ENCODE results near the gene OR52K1.
"Not testable (repeated sequence)": the region's sequence is repeated elsewhere in the genome, so short reads cannot be mapped to it uniquely, and the experiment has no call there.

Gene OR52K1

DNA sequence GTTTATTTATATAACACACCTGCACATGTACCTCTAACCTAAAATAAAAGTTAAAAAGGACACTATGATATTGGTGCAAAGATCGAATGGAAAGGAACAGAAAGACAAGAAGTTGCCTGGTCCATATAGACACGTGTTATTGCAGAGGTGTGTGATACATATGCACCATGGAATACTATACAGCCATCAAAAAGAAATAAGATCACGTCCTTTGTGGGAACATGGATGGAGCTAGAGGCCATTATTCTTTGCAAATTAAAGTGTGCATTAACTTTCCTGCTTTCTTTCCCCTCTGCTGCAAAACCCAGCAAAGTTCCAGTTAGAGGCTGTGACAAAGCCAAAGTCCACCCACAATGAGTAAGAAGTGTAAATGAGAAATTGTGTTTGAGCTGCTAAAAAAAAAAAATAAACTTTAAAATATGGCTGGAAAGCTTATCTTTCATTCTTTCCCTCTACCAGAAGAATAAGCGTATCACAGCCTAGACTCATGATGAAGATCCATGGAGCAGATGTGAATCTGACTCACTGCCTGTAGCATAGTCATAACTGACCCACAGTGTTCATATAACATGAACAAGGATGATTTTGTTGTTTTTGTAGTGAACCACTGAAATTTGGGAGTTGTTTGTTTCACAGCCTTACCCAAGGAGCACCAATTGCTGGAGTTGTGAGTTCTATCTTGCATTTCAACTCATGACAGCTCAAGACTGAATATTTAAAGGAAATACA, 9.6 kb downstream of the OR52K1 start:
- no peak for DNase-seq

DNA sequence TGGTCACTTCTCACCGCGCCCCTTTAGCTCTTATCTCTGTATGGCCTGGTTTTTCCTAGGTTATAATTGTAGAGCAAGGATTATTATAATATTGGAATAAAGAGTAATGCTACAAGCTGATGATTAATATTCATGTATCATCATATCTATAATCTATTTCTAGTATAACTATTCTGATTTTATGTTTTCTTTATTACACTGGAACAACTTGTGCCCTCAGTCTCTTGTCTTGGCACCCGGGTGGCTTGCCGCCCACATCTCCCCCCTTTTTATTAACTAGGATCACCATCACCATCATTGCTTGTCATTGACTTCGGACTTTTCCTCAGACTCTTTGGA, 11.0 kb downstream of the OR52K1 start:
- DNase-seq, result no peak

DNA sequence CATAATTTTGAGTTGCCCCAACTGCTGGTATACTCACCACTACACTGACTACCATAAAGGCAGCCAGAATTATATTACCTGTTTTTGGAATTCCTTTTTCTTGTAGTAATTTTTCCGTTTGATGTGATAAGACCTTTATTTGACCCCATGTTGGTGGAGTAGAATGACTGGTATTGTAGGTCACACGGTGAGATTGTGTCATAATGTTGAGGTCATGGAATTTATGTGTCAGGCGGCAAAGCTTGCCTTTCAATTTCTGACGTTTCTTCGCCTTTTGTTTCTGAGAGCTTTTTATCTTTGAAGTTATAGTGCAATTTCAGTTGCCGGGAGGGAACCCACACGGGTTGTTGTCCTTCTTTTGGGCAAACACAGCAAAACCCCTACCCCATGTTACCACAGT, 13.0 kb downstream of the OR52K1 start:
- DNase-seq, result no peak

- no peak for DNase-seq
Observed at GRCh38 chr11:4495986-4496385, 13.5 kb downstream of the OR52K1 start.

DNA sequence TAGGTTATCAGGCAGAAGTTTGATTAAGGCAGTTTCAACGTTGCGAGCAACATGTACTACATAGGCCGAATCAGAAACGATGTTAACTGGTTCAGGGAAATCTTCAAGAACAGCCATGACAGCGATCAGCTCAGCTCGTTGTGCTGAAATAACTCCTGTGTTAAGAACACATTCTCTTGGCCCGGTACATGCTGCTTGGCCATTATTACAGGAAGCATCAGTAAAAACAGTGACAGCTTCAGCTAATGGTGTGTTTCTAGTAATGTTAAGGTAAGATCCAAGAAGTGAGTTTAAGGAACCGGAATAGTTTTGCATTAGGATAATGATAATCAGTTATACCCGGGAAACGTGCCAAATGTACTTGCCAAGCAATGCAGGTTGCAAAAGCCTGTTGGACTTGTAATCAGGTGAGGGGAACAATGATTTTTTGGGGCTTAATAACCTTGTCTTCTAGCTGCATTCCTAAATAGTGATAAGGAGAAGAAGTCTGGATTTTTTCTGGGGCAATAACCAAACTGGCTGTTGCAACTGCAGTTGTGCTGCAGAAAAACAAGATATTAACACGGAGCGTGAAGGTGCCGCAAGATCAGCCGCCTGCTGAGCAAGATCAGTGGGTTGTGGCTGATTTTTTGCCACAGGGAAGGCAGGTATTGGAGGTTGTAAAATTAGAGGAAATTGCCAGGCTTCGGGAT, 14.3 kb downstream of the OR52K1 start:
- no peak for DNase-seq

GRCh38 chr11:4508886-4509285, 26.4 kb downstream of the OR52K1 start:
- DNase-seq, result no peak

GRCh38 chr11:4511282-4512245, 29.1 kb downstream of the OR52K1 start:
- no peak for DNase-seq

GRCh38 chr11:4514196-4514595, 31.8 kb downstream of the OR52K1 start:
- DNase-seq, result no peak

GRCh38 chr11:4522339-4522738, 39.9 kb downstream of the OR52K1 start:
- DNase-seq, result no peak

DNA sequence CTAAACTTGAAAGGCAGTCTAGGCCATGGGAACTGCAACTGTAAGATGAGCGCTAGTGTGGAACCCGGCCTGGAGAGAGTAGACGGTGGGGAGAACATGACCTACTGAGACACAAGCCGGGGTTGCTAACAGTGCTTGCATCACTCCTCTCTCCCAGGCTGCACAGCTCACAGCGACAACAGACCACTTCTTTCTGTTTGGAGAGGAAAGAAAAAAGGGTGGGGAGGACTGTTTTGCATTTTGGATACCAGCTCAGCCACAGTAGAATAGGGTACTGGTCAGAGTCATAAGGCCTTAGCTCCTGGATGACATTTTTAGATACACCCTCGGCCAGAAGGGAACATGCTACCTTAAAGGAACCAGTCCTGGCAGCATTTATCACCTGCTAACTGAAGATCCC, 40.3 kb downstream of the OR52K1 start:
- DNase-seq, result no peak

GRCh38 chr11:4523666-4524065, 41.2 kb downstream of the OR52K1 start:
- no peak for DNase-seq

- no peak for DNase-seq
Observed at GRCh38 chr11:4527926-4528325, 45.5 kb downstream of the OR52K1 start.

DNA sequence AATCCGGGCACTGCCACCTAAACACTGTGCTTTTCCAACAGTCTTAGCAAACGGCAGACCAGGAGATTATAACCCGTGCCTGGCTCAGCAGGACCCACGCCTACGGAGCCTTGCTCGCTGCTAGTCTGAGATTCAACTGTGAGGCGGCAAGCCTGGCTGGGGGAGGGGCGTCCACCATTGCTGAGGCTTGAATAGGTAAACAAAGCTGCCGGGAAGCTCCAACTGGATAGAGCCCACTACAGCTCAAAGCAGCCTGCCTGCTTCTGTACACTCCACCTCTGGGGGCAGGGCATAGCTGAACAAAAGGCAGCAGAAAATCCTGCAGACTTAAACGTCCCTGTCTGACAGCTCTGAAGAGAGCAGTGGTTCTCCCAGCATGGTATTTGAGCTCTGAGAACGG, 49.2 kb downstream of the OR52K1 start:
- not testable (repeated sequence) for DNase-seq

DNA sequence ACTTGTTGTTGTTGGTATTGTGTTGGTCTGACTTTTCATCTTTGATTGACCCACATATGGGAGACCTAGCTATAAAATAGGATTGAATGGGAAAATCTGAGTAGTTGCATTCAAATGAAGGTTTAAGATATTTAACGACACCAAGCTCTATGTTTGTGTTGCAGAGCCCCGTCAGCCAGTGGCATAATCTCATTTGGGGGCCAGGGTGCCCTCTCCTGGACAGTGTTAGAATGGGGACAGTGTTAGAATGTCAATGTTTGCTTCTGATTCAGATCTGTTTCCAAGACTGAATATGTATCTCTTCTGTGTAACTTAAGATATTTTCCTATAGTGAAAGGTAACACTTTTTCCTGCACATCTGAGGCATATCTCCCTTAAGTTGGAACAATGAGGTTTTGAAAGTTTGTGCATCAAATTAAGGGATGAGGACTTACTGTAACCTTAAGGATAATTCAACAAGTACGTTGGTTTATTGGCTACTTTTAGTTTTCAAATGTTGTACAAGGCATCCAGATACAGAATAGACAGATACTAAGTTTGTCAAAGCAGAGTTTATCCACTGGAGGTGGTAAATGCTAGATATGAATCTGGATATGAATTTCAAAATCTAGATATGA, 57.3 kb downstream of the OR52K1 start:
- DNase-seq, result peak; percentile 43 to 60

GRCh38 chr11:4541071-4541470, 58.6 kb downstream of the OR52K1 start:
- DNase-seq, result no peak
